Superior temporal gyrus (tissue), 1 donor: ENCODE measurements around the gene LAMB2.
A peak's percentile ranks its signal among the peaks of the same experiment; 100 is the strongest.

Experiments used
- DNase-seq: peaks from one replicate; pipeline ENCODE4 v3.0.0-alpha.2; 2016; ENCODE audit errors: extremely low spot score

LAMB2 gene

DNA sequence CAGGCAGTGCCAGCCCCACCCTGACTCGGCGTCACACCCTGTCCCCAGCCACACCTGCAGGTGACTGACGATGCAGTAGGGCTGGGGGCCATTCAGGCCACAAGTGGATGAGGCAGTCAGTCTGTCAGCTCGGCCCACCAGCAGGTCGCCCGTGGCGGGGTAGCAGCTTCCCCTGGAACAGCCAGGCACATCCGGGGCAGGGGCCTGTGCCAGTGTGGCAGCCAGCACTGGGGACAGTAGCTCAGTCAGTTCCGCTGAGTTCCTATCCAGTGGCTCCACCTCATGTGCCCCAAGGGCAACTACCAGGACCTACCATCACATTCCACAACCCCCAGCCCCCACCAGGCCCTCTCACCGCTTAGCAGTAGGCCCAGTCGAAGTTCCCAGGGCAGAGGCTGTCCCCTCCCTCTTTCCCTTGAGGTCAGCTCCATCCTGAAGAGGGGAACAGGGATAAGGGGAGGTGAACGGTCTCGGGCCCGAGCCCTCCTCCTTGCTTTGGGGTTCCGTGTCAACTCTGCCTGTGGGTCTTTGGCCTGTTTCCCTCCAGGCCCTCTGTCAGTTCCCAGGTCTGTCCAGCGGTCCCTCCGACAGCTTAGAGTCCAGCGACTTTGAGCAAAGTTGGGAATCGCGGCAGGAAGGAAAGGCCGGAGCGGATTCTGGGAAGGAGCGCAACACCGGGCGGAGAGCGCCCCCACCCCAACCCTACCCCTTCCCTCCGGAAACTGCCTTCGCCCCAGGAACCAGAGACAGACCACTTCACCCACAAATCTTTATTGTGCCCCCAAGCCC, at the start of gene LAMB2:
LAMB2 (minus strand) TSS at position 614 of the 789 bp plus-strand sequence; CDS start at position 431, 183 bp downstream.
- DNase-seq = peak; percentile 73

DNA sequence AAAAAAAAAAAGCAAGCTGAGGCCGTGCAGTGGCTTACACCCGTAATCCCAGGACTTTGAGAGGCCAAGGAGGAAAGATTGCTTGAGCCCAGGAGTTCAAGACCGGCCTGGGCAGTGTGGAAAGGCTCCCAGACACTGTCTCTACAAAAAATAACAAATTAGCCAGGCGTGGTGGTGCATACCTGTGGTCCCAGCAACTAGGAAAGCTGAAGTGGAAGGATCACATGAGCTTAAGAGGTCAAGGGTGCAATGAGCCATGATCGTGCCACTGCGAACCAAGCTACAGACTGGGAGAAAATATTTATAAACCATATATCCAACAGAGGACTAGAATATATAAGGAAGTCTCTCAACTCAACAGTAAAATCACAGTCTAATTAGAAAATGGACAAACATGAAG, 48.5 kb upstream of the LAMB2 start:
- DNase-seq = no peak

DNA sequence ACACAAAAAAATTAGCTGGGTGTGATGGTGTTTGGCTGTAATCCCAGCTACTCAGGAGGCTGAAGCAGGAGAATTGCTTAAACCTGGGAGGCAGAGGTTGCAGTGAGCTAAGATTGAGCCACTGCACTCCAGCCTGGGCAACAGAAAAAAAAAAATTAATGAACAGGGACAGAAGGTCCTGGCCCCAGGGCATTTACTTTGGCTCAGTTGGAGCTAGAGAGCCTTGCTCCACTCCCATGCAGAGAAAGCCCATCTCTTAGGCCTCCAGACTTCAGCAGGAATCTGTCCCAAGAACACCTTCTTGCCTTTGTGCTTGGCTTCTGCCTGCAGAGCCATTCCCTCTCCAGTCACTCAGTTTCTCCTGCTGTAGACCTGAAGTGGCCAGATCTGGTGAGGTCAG, 47.3 kb upstream of the LAMB2 start:
- no peak for DNase-seq

DNA sequence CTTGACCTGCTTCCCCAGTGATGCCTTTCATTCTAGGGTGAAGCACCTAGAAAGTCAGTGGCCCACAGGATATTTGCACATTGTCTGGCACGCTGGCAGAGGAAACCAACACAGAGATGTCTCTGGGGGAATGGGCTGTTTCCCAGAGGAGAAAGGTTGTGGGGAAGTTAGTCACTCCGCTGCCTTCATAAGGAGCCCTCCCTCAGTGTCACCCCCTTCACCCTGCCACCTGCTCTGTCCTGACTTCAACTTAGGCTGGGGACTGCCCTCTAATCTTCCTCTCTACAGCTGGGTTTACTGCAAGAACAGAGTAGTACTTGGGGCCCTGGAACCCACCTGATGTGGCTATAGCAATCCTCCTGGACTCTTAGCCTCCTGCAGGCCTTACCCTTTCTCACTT, 44.2 kb upstream of the LAMB2 start:
- no peak for DNase-seq

DNA sequence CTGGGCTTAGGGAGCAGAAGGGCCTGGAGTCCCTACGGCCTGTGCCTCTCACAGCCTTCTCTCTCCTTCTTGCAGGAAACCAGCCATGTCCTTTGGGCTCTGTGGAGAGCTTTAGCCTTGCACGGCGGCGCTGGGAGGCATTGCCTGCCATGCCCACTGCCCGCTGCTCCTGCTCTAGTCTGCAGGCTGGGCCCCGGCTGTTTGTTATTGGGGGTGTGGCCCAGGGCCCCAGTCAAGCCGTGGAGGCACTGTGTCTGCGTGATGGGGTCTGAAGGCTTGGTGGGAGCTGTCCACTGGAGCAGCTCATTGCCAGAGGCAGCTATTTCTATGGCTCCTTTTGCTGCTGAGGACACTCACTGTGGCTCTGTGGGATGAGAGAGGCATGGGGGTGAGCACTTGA, 42.7 kb upstream of the LAMB2 start:
- no peak for DNase-seq

DNA sequence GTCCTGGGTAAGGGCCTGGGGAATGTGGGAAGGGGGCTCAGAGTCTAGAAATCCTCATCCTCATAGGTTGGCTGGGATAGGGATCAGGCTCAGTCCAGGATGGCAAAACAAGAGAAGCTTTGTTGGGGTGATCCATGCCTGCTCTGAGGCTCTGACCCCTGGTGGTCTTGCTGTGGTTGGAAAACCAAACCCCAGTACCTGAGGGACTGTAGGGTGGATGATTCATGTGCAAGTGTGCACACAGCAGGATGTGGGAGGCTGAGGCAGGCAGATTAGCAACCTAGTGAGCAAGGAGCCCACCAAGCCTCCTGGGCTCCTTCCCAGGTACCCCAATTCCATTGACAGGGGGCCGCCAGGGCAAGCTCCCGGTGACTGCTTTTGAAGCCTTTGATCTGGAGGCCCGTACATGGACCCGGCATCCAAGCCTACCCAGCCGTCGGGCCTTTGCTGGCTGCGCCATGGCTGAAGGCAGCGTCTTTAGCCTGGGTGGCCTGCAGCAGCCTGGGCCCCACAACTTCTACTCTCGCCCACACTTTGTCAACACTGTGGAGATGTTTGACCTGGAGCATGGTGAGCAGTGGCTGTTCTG, 41.6 kb upstream of the LAMB2 start:
- DNase-seq = no peak

DNA sequence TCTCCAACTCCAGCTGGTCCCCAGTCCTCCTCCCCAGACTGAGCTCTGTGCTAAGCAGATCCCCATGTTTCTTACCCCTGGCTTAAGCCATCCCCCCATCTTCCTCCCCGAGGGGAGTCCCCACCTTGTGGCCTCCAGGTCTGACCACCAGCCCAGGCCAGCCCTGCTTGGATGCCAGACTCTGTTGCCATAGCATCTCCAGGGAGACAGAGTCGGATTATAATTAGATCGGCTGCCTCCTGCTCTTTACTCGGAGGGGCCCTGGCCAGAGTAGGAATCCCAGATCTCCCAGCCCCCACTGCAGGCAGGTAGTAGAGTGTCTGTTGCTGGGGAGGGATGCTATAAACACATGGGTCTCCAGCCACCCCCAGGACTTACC, 40.9 kb upstream of the LAMB2 start:
- no peak for DNase-seq

DNA sequence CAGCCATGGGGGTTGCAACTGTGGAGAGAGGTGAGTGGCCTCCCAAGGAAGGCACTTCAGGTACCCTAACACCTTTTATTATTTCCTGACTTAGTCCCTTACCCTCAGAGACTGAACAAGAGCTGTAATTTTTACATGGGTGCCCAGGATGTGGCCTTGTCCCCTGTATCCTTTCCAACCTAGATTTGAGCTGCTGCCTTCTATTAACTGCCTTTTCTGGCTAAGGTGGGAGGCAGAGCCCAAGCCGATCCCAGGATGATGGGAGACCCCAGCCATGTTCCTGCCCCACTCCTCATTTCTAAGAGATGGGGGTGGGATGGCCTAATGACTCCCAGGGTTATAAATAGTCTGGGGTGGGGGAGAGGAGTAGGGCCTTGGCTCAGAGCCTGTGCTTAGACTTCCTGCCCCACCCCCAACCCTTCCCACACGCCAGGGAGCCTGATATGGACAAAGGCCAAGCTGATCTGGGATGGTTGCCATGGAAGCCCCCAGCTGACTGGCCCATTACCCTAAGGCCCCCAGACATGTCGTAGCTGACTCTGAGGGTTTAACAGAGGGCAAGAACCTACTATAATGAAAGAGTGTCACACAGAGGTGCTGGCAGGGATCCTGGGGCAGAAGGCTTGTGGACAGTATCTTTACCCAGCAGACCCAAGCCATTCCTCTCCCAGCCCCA, 40.4 kb upstream of the LAMB2 start:
- no peak for DNase-seq

DNA sequence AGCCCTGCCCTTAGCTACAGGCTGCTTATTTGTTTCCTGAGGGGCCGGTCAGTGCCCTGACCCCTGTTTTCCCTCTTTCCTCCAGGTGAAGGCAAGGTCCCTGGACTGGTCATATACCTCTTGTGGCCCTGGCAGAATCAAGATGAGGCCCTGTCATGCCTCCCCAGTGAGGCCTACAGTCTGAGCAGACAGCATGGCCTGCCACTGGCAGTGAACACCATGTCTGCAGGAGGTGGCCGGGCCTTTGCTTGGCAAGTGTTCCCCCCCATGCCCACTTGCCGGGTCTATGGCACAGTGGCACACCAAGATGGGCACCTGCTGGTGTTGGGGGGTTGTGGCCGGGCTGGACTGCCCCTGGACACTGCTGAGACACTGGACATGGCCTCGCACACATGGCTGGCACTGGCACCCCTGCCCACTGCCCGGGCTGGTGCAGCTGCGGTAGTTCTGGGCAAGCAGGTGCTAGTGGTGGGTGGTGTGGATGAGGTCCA, 39.7 kb upstream of the LAMB2 start:
- DNase-seq = no peak

DNA sequence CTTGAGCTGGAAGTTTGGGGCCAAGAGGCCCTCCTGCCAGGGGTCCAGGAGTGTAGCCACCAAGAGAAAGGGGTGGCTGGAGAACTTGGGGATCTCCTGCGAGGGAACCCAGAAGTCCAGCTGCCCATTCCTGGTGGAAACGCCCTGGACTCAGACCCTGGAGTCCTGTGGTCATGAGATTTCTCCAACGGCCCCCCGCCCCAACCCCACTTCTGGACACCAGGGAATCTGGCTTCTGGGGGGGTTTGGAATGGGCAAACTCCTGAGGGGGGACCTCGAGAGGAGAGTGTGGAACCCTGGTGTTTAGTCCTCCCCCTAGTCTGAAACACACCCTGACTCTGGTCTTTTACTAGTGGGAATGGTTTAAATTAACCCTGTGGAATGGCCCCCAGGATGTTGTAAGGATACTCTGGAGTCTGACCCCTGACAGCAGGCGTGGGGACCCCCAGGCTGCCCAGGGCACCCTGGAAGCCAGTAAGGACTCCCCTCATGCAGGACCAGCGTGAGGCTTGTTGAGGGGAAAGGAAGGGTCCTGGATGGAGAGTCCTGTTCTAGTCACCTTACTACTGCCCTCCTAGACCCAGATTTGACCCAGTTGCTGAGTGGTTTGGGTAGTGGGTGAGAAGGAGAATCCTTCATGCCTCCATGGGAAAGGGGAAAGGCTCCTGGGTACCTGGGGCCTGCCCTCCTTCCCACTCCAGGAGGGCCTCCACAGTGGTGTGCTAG, 39.1 kb upstream of the LAMB2 start:
- DNase-seq = no peak

DNA sequence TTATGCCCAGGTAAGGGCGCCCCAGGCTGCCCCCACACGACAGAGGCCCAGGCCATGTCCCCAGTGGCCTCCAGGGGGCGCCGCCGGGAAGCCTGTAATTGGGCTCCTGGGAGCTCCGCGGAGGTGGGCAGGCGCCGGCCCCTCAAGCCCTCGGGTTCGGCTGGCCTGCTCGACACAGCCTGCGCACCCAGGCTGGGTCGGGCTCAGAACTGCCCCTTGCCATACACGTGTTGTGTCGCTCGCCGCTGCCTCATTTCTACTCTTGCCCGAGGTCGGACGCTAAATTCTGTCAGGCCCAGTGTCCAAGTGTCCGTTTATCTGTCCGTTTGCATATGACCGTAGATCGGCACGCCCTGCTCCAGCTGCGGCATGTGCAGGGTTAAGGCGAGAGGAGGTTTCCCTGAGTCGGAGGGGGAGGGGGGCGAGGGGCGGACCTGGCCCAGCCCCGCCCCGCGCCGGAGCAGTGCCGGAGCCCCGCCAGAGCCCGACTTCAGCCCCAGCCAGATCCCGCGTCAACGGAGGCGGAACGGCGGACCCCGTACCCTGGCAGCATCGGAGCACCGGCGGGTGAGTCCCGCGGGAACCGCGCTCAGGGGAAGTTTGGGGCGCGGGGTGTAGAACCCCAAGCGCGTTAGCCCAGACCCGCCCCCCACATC, 38.4 kb upstream of the LAMB2 start, which contains the start of gene KLHDC8B:
KLHDC8B (plus strand) TSS at position 480 of the 656 bp plus-strand sequence. CDS start 1,172 bp downstream, outside the sequence.
- DNase-seq = peak; percentile 71

DNA sequence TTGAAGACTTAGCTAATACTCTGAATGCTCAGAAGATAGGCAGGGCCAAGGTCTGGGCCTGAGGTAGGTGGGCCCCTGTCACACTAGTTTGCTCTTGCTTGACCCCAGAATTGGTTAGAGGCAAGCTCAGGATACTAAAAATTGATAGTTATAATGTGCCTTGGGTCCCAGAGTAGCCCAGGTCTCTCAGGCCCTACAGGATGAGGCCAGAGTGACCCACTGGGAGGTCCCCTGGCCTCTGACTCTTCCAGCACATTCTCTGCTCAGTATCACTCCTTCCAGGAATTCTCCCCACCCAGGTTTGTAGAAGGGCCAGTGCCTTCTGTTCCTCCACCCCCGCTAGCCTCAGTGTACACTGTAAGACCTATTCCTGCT, 37.9 kb upstream of the LAMB2 start:
- DNase-seq = no peak

DNA sequence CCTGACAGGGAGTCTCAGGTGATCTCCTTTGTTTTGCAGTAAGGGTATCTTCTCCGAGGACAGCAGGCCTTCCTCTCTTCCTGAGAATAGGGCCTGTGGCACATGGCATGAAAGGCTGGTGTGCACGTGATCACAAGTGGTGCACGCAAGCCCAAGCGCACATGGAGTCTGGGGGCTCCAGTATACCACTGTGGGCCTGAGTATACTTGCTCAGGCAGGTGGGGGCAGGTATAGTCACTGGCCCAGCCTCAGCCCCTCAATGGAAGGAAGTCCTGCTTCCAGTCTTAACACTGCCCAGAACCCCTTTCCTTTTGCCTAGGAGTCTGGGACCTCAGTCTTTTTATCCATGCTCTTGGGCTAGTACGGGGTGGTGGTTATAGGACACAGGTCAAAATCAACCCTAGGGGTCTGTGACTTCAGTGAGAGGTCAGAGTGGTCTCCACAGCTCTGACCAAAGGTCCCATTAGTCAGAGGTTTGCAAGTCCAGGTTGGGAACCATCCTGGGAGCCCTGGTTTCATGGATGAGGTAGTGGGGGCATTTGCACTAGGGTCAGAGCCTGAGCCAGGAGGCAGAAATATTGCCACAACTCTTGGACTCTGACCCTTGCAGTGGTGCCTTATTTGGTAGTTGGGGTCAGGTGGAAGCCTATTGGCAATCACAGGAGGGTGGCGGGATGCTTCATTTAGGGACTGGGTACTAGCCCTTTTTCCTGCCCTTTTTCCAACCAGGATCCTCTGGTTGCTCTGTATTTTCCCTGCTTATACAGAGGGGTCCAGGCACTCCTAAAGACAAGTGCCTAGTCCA, 34.1 kb upstream of the LAMB2 start:
- DNase-seq = no peak

DNA sequence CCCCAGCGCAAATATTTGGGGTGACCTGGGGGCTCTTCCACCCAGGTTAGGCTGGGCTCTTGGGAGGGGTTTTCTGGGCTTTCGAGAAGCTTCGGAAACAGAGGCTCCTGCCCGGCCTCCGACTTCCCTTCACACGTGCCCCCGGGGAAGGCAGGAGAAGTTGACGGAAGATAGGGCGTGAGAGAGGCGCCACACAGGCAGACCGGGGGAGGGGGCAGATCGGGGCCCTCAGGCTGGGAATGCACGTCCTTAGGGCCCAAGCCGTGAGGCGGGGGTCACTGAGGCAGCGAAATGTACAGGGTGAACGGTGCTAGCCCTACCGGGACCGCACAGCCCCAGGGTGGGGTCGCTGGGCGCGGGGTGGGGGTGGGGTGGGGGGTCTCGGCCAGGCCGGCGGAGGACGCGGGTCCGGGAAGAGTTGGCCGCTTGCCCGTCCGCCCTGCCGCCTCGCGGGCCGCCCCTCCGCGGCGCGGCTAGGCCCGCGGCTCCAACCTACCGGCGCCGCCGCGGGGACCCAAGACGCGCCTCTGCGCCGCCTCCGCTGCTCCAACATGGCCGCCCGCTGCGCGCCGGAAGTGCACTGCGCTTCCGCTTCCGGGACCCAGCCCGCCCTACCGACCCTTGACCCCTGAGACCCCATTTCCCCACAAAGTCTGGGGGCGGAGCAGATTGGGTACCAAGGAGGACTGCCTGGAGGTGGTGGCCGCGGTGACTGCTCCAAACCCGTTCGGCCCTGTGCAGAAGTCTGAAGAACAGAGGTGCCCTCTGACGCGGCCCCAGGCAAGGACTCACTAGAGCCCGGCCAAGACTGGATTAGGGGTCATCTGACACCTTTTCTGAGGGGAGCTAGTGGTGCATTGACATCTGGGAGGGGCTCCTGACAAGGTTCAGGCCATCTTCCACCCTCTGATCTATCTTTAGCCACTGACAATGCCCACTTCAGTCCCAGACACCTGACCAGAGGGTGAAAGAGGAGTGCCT, 33.2 kb upstream of the LAMB2 start, which contains the start of gene CCDC71:
CCDC71 (minus strand) TSS at position 561 of the 981 bp plus-strand sequence. CDS start 2,123 bp downstream, outside the sequence.
- peak; percentile 73 for DNase-seq

DNA sequence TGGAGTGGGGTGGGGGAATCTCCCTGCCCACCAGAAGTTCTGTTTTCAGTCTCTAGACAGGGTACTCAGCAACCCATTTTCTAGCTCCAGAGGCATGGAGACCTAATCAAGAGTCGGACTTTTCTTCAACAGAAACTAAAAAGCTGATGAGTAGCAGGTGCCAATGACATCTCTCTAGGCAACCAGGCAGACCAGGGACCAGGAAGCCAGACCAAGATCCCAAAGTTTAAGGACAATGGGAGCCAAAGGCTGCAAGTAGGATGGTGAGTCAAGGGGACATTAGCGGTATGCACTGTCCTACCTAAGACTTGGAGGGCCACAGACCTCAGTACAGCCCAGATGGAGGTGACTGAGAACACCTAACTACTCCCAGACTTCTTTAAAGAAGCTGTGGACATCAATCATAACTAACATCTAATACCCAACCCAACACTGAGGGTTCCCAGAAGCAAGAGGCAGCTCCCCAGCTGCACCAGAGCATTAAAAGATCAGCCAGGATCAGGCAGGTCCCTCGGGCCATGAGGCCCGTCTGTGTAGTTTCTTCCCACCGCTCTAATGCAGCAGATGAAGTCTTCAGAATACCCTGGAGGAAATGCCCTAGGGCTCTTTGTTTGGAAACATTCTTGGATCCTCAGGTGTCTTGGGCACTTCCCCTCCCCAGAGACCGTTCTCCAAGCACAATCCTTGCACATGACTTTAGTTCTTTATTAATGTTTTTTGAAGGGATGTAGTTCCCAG, 32.3 kb upstream of the LAMB2 start:
- no peak for DNase-seq

DNA sequence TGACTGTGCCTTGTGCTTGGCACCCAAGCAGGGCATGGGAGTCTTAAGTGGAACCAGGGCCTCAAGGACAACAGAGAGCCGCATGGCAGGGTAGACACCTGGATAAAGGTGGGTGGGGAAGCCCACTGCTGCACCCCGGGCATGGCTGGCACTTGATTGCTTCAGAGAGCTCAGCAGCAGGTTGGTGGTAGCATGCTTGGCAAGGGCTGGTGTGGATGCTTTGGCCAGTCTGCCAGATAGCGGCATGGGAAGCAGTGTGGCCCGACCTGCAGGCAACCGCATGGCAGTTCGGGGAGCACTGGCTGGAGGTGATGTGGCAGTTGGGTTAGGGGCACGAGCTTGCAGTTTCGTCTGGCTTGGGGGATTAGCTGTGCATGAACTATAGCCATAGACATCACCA, 30.8 kb upstream of the LAMB2 start:
- DNase-seq = no peak

DNA sequence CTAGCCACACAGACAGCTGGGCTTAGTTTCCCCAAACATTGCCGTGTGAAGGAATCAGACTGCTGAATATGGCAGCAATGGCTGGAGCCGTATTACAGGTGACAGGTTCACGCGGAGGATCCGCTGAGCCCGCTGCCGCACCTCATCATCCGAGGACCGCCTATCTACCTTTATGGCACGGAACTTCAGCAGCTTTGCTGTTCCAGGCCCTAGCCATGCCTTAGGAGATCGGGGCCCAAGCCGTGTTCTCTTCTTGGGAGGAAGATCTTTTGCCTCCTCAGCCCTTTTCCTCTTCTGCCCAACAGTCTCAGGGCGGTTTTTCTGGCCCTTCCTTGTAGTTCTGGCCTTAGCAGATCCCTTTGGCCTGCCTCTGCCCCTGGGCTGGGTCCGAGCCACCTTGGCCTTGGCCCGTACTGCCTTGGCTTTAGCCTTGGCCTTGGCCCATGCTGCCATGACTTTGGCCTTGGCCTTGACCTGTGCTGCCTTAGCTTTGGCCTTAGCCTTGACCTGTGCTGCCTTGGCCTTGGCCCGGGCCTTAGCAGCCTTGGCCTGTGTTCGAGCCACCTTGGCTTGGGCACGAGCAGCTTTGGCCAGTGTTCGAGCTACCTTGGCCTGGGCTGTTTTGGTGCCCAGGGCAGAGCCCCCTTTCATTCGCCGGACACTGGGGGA, 30.0 kb upstream of the LAMB2 start:
- DNase-seq = no peak
